DND-41 (cell line): ENCODE data around the gene FOXL1.

Source experiments
- CTCF ChIP-seq: IDR thresholded peaks from 2 replicates; pipeline ENCODE4 v1.5.1; 2012; ENCODE audit warnings: borderline replicate concordance, low read length, moderate library complexity, mild to moderate bottlenecking; ENCODE audit not compliant: poor library complexity, severe bottlenecking; ENCODE audit errors: extremely low read depth
- EZH2 ChIP-seq: IDR thresholded peaks from 3 replicates; pipeline ENCODE4 v1.6.1; 2012; ENCODE audit warnings: borderline replicate concordance, low read depth, mild to moderate bottlenecking, moderate library complexity, low read length, inconsistent platforms; ENCODE audit not compliant: severe bottlenecking

DNA sequence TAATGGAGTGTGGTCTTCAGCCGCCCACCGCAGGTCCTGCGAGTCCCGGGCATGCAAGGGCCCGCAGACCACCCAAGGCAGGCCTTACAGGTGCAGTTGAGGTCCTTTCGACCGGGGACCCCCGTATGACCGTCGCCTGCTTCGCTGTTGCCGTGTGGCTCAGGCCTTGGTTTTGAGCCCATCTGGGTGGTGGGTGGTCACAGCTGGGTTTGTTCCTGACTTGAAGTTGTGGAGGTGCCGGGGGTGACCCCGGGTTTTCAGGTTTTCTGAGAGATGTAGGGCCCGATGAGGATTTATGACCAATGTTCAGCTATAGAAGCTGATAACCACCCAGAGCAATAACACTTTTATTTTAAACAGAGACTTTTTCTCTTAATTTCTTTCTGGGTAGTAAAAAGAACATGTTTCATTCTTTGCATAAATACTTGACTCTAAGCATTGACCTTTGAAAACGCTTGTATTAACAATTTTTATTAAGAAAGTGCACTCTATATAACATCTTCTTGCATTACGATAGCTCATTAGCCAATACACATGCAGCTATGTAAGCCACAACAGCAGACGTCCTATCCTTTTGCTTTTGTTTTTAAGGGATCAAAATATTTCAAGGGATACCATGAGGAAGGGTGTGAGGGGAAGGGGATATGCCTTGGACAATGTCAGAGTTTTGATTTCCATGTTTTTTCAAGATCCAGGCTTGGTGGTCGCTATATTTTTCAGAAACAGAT lies 1.9 kb downstream of the FOXL1 start:
- TF ChIP-seq CTCF = no peak
- no peak for TF ChIP-seq EZH2
